HG02623 (cell line): ENCODE measurements around the gene ANO1.

Experiments
- ATAC-seq: cut with Tn5 transposase; IDR thresholded peaks from one replicate; pipeline ENCODE4 v1.9.1; 2021; ENCODE audit warnings: moderate library complexity; ENCODE audit not compliant: unreplicated experiment

ANO1 gene

GRCh38 chr11:70133771-70134335 lies 55.7 kb downstream of the ANO1 start:
- ATAC-seq = no peak

GRCh38 chr11:70134490-70134889 lies 56.4 kb downstream of the ANO1 start:
- no peak for ATAC-seq

- ATAC-seq = no peak
Observed at GRCh38 chr11:70135142-70135541, 57.0 kb downstream of the ANO1 start.

GRCh38 chr11:70135625-70136059 lies 57.5 kb downstream of the ANO1 start:
- ATAC-seq = no peak

GRCh38 chr11:70137383-70137782 lies 59.3 kb downstream of the ANO1 start:
- ATAC-seq = no peak

- ATAC-seq = no peak
Observed at GRCh38 chr11:70138403-70138802, 60.3 kb downstream of the ANO1 start.

- no peak for ATAC-seq
Observed at GRCh38 chr11:70139785-70140410, 61.8 kb downstream of the ANO1 start.

- ATAC-seq = no peak
Observed at GRCh38 chr11:70140711-70141485, 62.8 kb downstream of the ANO1 start.

- ATAC-seq = no peak
Observed at GRCh38 chr11:70141486-70142220, 63.5 kb downstream of the ANO1 start.

- no peak for ATAC-seq
Observed at GRCh38 chr11:70142221-70142875, 64.2 kb downstream of the ANO1 start.

GRCh38 chr11:70144262-70144661 lies 66.1 kb downstream of the ANO1 start:
- no peak for ATAC-seq

- ATAC-seq = no peak
Observed at GRCh38 chr11:70145071-70145470, 67.0 kb downstream of the ANO1 start.

- ATAC-seq = no peak
Observed at GRCh38 chr11:70145841-70146240, 67.7 kb downstream of the ANO1 start.

- no peak for ATAC-seq
Observed at GRCh38 chr11:70146299-70146698, 68.2 kb downstream of the ANO1 start.

- no peak for ATAC-seq
Observed at GRCh38 chr11:70146895-70147520, 68.9 kb downstream of the ANO1 start.

- no peak for ATAC-seq
Observed at GRCh38 chr11:70147668-70148067, 69.6 kb downstream of the ANO1 start.

GRCh38 chr11:70151671-70152070 lies 73.6 kb downstream of the ANO1 start:
- ATAC-seq = no peak

GRCh38 chr11:70153133-70153727 lies 75.1 kb downstream of the ANO1 start:
- ATAC-seq = no peak

GRCh38 chr11:70155386-70155785 lies 77.3 kb downstream of the ANO1 start:
- no peak for ATAC-seq
